ENCODE results near the gene OR5K4. TPM values are rescaled to one million over a fixed set of nuclear protein-coding genes. Genes with fewer than 3 reads are reported as not detected.
"Not testable (repeated sequence)": the region's sequence is repeated elsewhere in the genome, so short reads cannot be mapped to it uniquely, and the experiment has no call there.

The OR5K4 gene
- total and polyA plus RNA-seq, 3 donors from 2014 or later = not detected

DNA sequence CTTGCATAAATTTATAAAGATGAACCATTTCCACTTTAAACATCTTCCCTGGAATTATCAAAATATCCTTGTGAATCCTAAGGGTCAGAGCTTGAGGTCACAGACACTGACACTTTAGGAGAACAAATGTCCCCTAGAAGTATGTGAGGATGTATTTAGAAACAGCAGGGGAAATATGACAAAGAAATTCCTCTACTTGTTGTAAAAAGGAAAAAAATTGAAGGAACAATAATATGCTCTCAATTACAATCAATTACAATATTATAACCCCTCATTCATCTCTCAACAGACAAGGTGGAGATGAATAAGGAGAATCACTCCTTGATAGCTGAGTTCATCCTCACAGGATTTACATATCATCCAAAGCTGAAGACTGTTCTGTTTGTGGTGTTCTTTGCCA, 36.7 kb downstream of the OR5K4 start, which contains the start of gene OR5K3:
TSS of gene OR5K3 (plus strand) at position 301 of the 400 bp plus-strand sequence. CDS start at position 301, 0 bp downstream.
- Histone ChIP-seq H3K27me3 (no peaks in the 10 kb centered on the region), H3K27ac (no peak within 1 kb of the TSS), H3K4me3 (no peak within 1 kb of the TSS), H3K4me1 (no peaks in the 10 kb centered on the region), H3K36me3 (ENCODE audit: low read depth, missing control alignments) (no peaks in the 10 kb centered on the region), H3K9me3 (no peaks in the 10 kb centered on the region)
- no peak for DNase-seq
- TF ChIP-seq, protein P1, sequence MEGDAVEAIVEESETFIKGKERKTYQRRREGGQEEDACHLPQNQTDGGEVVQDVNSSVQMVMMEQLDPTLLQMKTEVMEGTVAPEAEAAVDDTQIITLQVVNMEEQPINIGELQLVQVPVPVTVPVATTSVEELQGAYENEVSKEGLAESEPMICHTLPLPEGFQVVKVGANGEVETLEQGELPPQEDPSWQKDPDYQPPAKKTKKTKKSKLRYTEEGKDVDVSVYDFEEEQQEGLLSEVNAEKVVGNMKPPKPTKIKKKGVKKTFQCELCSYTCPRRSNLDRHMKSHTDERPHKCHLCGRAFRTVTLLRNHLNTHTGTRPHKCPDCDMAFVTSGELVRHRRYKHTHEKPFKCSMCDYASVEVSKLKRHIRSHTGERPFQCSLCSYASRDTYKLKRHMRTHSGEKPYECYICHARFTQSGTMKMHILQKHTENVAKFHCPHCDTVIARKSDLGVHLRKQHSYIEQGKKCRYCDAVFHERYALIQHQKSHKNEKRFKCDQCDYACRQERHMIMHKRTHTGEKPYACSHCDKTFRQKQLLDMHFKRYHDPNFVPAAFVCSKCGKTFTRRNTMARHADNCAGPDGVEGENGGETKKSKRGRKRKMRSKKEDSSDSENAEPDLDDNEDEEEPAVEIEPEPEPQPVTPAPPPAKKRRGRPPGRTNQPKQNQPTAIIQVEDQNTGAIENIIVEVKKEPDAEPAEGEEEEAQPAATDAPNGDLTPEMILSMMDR (IDR thresholded peaks at IDR 0.05) = no peak
- TF ChIP-seq POLR2A (IDR thresholded peaks at IDR 0.05) = no peak
- intact Hi-C loops (cut with DNase I; ENCODE audit: low total_unique reads) = no loop called here

DNA sequence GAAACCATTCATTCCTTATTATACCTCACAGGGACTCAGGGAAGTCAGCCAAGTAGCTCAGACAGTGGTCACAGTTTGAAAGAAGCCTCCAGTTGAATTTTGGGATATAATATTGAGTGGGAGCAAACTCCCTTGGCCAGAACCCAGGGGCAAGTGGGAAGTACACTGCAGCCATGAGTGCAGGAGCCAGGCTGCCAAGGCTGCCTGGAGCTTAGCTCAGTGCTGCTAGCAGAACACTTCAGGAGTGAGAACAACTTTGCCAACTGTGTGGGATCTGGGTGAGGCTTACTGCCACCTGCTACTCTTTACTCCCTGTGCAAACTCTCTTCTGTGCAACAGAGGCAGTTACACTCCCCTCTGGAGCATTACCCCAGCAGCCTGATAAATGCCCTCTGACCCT, 41.4 kb downstream of the OR5K4 start:
- no peak for DNase-seq
- TF ChIP-seq, protein P1 (IDR thresholded peaks at IDR 0.05) = no peak
- TF ChIP-seq POLR2A (IDR thresholded peaks at IDR 0.05) = no peak

DNA sequence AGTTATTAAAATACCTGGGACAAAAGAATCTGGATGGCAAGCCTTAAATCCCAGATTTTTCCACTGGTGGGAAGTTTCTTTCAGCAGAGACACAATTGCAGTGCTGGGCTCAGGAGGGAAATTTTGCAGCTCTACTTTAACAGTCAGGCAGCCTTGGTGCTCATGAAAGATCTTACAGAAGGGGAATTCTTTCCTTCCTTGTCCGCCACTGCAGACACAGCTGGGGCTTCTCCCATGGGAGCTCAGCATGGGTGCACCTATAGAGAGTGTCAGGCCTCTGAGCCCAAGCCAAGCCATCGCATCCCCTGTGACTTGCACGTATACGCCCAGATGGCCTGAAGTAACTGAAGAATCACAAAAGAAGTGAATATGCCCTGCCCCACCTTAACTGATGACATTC, 42.8 kb downstream of the OR5K4 start:
- H3K36me3 ChIP-seq (ENCODE audit: low read depth, missing control alignments); H3K27me3 ChIP-seq; H3K4me1 ChIP-seq; H3K27ac ChIP-seq; H3K9me3 ChIP-seq; DNase-seq; H3K4me3 ChIP-seq; intact Hi-C loops (cut with DNase I; ENCODE audit: low total_unique reads): not testable (repeated sequence)
- WGBS, 2 donors = 63 to 74% methylated on average over 4 of the region's 4 CpGs

More for the DNA sequence above, 41.4 kb downstream of the OR5K4 start:
- H3K27ac ChIP-seq = no peak overlapping the region
- no peaks in the 10 kb centered on the region for H3K27me3 ChIP-seq
- no peaks in the 10 kb centered on the region for H3K4me1 ChIP-seq
- no peak overlapping the region for H3K4me3 ChIP-seq
- intact Hi-C loops (cut with DNase I; ENCODE audit: low total_unique reads) = no loop called here
- no peaks in the 10 kb centered on the region for H3K36me3 ChIP-seq (ENCODE audit: low read depth, missing control alignments)
- no peaks in the 10 kb centered on the region for H3K9me3 ChIP-seq

DNA sequence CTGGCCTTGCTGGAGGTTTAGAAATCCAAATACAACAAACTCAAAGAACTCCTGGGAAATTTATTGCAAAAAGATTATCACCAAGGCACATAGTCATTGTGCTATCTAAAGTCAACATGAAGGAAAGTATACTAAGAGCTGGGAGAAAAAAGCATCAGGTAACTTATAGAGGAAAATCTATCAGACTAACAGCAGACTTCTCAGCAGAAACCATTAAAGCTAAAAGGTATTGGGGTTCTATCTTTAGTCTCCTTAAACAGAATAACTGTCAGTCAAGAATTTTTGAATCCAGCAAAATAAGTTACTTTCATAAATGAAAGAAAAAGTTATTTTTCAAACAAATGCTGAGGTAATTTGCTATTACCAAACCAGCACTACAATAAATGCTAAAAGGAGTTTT, 44.9 kb downstream of the OR5K4 start:
- Histone ChIP-seq H3K4me1 (no peaks in the 10 kb centered on the region), H3K27me3 (no peaks in the 10 kb centered on the region), H3K9me3 (no peaks in the 10 kb centered on the region), H3K27ac (no peak overlapping the region), H3K36me3 (ENCODE audit: low read depth, missing control alignments) (no peaks in the 10 kb centered on the region), H3K4me3 (no peak overlapping the region)
- intact Hi-C loops (cut with DNase I; ENCODE audit: low total_unique reads) = no loop called here
- no peak for DNase-seq
- TF ChIP-seq POLR2A (IDR thresholded peaks at IDR 0.05) = no peak
- TF ChIP-seq, protein P1 (IDR thresholded peaks at IDR 0.05) = no peak

DNA sequence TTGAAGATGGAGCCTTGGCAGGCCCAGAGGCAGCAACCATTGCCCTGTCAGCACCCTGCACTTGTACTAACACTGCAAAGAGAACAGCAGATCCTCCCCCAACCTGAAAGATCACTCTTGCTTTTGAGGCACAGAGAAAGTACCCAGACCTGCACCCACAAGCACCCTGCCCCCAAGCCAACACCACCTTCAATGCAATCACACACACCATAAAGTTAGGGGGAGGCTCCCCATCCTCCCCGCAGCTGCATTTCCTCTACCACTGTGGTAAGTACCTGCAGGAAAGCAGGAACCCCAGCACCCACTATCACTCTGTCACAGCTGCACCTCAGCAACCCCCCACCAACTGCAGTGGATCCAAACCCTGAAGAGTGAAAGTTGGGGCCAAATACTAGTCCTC, 48.9 kb downstream of the OR5K4 start:
- intact Hi-C loops (cut with DNase I; ENCODE audit: low total_unique reads) = no loop called here
- Histone ChIP-seq H3K4me1 (no peaks in the 10 kb centered on the region), H3K27ac (no peak overlapping the region), H3K36me3 (ENCODE audit: low read depth, missing control alignments) (no peaks in the 10 kb centered on the region), H3K4me3 (no peak overlapping the region), H3K27me3 (no peaks in the 10 kb centered on the region), H3K9me3 (no peaks in the 10 kb centered on the region)
- WGBS, 2 donors = 84 to 100% methylated on average over 1 of the region's 1 CpG
- TF ChIP-seq, protein P1 (IDR thresholded peaks at IDR 0.05) = no peak
- TF ChIP-seq POLR2A (IDR thresholded peaks at IDR 0.05) = no peak
- no peak for DNase-seq

Data from testis (tissue), 3 donors.